GM21526 (cell line): ENCODE results near the gene LCE2D.
"Not testable (repeated sequence)": the region's sequence is repeated elsewhere in the genome, so short reads cannot be mapped to it uniquely, and the experiment has no call there.

Source experiments
- ATAC-seq: cut with Tn5 transposase; IDR thresholded peaks from one replicate; pipeline ENCODE4 v1.9.1; 2021; ENCODE audit warnings: moderate library complexity; ENCODE audit not compliant: unreplicated experiment, low FRiP score

LCE2D gene, protein sequence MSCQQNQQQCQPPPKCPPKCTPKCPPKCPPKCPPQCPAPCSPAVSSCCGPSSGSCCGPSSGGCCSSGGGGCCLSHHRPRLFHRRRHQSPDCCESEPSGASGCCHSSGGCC

DNA sequence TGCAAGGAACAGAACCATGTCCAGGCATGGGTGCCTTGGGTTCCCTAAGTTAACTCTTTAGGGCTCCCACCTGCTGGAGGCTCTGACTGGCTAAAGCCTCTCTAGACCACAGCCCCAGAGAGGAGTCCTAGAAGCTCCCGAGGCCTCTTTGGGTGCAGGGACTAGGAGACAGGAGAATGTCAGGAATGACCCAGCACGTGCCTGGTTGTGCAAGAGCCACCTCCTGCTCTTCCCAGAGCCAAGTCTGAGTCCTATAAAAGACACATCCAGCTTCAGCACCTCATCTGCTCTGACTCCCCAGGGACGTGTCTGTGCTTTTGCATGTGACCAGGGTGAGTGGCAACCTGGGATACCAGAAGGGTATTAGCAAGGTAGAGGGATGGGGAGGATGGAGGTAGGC is at the start of gene LCE2D:
TSS of gene LCE2D (plus strand) at position 283 of the 400 bp plus-strand sequence. CDS start 726 bp downstream, outside the sequence.
- no peak for ATAC-seq

DNA sequence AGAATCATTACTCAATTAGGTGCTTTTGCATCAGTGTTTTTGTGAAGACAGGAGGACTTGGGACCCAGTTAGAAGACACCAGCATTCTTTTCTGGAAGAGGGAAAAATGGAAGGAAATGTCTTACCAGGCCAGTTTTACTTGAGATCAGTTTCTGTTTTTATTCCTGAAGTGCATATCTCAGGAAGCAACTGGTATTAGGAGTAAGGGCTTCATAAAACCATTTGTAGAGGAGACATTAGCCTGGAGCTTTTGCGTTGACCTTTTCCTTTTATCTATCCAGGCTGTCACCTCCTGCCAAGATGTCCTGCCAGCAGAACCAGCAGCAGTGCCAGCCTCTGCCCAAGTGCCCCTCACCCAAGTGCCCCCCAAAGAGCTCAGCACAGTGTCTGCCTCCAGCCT is 49.7 kb upstream of the LCE2D start, which contains the start of gene LCE3B:
TSS of gene LCE3B (plus strand) at position 301 of the 400 bp plus-strand sequence. CDS start at position 301, 0 bp downstream.
- ATAC-seq: no peak

- ATAC-seq: no peak
Observed at GRCh38 chr1:152621993-152622392, 41.2 kb upstream of the LCE2D start.

DNA sequence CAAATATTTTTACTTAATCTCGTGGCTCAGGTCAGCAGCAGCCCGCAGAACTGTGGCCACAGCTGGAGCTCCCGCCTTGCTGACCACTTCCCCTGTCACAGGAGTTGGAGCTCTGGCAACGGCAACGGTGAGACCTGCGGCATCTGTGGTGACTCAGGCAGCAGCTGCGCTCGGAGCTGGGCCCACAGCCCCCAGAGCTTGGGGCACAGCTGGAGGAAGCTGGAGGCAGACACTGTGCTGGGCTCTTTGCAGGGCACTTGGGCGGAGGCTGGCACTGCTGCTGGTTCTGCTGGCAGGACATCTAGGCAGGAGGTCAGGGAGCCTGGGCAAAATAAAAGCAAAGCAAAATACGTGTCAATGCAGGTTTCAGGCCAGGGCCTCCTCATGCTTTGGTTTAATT is 40.4 kb upstream of the LCE2D start, which contains the start of gene LCE3A:
TSS of gene LCE3A (minus strand) at position 301 of the 400 bp plus-strand sequence. CDS start at position 301, 0 bp downstream.
- ATAC-seq: no peak

DNA sequence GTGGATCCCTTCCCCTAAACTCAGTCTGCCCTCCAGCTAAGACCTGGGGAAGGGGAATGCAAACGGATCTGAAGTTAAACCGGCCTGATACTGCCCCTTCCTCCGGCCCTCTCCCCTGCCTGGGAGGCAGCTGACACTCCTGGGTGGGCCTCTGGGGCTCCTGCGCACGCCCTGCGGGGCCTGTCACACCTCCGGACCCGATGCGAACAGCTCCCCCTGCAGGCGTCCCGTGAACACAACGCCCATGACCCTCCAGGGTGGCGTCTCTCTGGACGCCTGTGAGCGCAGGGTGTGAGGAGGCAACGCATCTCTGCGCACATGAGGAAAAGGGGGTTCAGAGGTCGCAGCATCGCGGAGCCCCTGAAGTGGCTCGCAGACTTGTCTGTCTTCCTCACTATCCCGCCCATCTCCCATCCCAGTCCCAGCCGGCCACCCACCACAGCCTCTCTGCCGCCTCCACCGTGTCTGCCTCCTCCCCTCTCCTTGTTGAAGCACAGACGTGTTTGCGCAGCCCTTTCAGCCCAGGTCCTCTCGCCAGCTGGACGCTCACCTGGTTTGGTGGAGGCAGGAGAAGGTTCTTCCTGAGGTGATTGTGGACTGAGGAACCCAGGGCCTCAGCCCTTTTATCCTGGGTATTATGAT is 39.9 kb upstream of the LCE2D start:
- ATAC-seq: no peak

- no peak for ATAC-seq
Observed at GRCh38 chr1:152626744-152627143, 36.4 kb upstream of the LCE2D start.

DNA sequence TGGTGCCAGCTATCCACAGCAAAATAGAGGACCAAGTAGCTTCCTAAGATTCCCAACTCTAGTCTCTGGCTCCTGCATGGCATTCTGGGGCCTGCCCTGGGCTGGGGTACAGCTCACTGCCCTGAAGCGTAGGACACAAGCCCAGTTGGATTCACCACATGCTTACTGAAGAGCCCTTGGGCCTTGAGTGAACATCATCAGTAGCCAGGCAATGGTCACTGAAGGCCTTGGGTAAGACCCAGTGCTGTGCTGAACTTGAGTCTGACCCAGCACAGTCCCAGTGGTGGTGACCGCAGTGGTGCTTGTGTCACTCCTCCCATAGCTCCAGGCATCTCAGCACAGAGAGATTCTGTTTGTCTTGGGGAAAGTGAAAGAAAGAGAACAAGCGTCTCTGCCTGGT is 32.6 kb upstream of the LCE2D start:
- no peak for ATAC-seq

DNA sequence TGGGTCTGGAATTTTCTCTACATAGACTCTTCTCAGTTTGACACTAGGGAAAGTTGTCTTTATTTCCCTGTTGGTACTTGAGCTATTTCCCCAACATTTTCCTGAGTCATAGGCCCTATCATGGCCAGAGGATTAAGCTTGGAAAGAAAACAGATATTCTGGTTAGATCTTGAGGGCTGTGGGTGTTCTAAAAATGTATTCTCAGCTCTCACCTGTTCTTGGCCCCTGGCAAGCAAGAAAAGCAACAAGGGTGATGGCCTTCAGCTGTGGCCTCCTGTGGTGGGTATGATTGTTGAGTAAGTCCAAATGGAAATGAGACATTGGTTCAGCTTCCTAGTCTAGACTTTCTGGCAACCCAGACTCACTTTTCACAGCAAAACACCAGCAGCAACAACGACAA is 22.8 kb upstream of the LCE2D start:
- ATAC-seq: no peak

DNA sequence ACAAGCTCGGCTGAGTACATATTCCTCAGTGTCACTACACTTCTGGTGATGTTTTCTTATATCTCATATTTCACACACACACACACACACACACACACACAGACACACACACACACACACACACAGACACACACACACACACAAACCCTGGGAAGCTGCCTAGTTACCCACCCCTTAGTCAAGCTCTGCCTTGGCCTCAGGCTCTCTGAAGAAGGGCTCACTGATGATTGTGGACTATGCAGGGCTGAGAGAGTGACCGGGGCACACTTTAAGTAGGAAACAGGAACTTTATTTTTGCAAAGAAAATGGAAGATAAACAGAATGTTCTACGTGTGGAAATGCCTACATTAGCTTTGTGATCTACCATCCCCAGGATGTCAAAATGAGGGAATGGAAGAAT is 19.2 kb upstream of the LCE2D start:
- no peak for ATAC-seq

GRCh38 chr1:152645146-152645545 is 18.0 kb upstream of the LCE2D start:
- ATAC-seq: no peak

- ATAC-seq: no peak
Observed at GRCh38 chr1:152646656-152647055, 16.5 kb upstream of the LCE2D start.

- no peak for ATAC-seq
Observed at GRCh38 chr1:152654110-152654509, 9.1 kb upstream of the LCE2D start.

GRCh38 chr1:152656459-152656858 is 6.7 kb upstream of the LCE2D start:
- ATAC-seq: no peak

DNA sequence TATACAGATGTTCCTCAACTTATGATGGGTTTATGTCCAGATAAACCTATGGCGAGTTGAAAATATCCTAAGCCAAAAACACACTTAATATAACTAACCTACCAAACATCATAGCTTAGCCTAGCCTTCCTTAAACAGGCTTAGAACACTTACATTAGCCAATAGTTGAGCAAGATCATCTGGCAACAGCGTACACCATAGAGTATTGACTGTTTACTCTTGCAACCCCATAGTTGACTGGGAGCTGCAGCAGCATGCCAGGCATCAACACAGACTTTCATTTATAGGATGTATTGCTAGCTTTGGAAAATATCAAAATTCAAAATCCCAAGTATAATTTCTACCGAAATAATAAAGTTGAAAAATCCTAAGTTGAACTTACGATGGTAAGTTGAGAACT is 5.5 kb upstream of the LCE2D start:
- ATAC-seq: no peak

DNA sequence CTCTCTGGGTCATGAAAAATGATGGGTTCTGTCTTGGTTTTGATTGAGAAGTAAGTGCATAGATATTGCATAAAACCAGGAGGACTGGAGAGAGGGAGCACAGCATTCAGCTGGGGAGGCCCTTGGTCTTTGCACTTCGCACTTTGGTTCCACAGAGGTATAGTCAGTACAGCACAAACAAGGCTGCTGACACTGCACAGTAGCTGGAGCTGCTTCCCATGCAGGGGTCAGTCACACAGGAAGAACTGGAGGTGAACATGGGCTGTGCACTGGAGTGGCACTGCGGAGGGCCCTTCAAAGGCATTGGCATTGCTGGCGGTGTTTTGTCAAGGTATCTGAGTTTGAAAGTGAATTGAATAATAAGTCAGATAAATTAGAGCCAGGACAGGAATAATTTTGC is 4.5 kb upstream of the LCE2D start:
- ATAC-seq: no peak

- ATAC-seq: not testable (repeated sequence)
Observed at GRCh38 chr1:152666171-152666570, 3.0 kb downstream of the LCE2D start.

GRCh38 chr1:152667648-152668047 is 4.5 kb downstream of the LCE2D start:
- no peak for ATAC-seq

- no peak for ATAC-seq
Observed at GRCh38 chr1:152673016-152673415, 9.8 kb downstream of the LCE2D start.

DNA sequence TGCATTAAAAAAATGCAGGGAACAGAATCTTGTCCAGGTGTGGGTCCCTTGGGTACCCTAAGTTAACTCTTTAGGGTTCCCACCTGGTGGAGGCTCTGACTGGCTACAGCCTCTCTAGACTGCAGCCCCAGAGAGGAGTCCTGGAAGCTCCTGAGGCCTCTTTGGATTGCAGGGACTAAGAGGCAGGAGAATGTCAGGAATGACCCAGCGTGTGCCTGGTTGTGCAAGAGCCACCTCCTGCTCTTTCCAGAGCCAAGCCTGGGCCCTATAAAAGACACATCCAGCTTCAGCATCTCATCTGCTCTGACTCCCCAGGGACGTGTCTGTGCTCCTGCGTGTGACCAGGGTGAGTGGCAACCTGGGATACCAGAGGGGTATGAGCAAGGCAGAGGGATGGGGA is 11.8 kb downstream of the LCE2D start, which contains the start of gene LCE2C:
TSS of gene LCE2C (plus strand) at position 297 of the 400 bp plus-strand sequence. CDS start 737 bp downstream, outside the sequence.
- not testable (repeated sequence) for ATAC-seq

GRCh38 chr1:152679459-152679858 is 16.3 kb downstream of the LCE2D start:
- no peak for ATAC-seq

DNA sequence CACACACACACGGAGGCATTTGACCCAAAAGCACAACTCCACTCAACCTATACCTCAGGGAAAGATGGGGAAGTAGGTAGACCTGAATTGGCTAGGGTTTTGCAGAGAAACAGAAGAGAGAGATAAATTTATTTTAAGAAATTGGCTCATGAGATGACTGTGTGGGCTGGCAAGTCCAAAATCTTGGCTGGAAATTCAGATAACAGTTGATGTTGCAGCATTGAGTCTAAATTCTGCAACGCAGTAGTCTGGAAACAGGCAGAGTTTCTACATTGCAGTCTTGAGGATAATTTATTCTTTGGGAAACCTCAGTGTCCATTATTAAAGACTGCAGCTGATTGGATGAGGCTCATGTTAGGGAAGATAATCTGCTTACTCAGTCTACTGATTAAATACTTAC is 18.4 kb downstream of the LCE2D start:
- no peak for ATAC-seq

- no peak for ATAC-seq
Observed at GRCh38 chr1:152683846-152684245, 20.7 kb downstream of the LCE2D start.
